NT2/D1 (cell line): Measurements from ENCODE around the gene CEP290.
"Not testable (repeated sequence)": the region's sequence is repeated elsewhere in the genome, so short reads cannot be mapped to it uniquely, and the experiment has no call there.

Source experiments
- DNase-seq: peaks from one replicate; pipeline ENCODE4 v3.0.0-alpha.2; 2011; ENCODE audit warnings: low read depth, low spot score
- H3K27me3 ChIP-seq: 2 replicates; pipeline ENCODE4 v1.6.0; 2011; ENCODE audit warnings: mild to moderate bottlenecking; ENCODE audit not compliant: insufficient read length, insufficient read depth
- H3K36me3 ChIP-seq: 2 replicates; pipeline ENCODE4 v1.6.1; 2011; ENCODE audit warnings: mild to moderate bottlenecking, low read length, mixed read lengths; ENCODE audit not compliant: insufficient read depth, insufficient read length
- H3K4me1 ChIP-seq: 2 replicates; pipeline ENCODE4 v1.5.1; 2011; ENCODE audit not compliant: insufficient read depth, insufficient read length
- H3K4me3 ChIP-seq: 2 replicates; pipeline ENCODE4 v1.5.1; 2011; ENCODE audit warnings: low read depth; ENCODE audit not compliant: insufficient read length
- H3K9ac ChIP-seq: 2 replicates; pipeline ENCODE4 v1.6.0; 2011; ENCODE audit warnings: low read depth; ENCODE audit not compliant: insufficient read length
- H3K9me3 ChIP-seq: 2 replicates; pipeline ENCODE4 v1.5.1; 2011; ENCODE audit warnings: mild to moderate bottlenecking, low read length; ENCODE audit not compliant: insufficient read depth
- SUZ12 ChIP-seq: IDR thresholded peaks from 2 replicates; pipeline ENCODE4 v1.6.1; 2011; ENCODE audit not compliant: insufficient read length, insufficient read depth; ENCODE audit errors: extremely low read depth
- YY1 ChIP-seq: IDR thresholded peaks from 2 replicates; pipeline ENCODE4 v1.6.1; 2011; ENCODE audit not compliant: insufficient read length, insufficient read depth
- ZNF274 ChIP-seq: IDR thresholded peaks from 2 replicates; pipeline ENCODE4 v1.6.1; 2011; ENCODE audit warnings: mild to moderate bottlenecking, low read depth, low read length

CEP290 gene

GRCh38 chr12:88141425-88141773, 489 bp downstream of the CEP290 start:
- peaks cover 25% of the 10 kb centered on the region for H3K36me3 ChIP-seq
- H3K27me3 ChIP-seq: no peaks in the 10 kb centered on the region
- peak overlapping the region; percentile 82 for H3K9ac ChIP-seq
- H3K4me1 ChIP-seq: no peaks in the 10 kb centered on the region
- no peaks in the 10 kb centered on the region for H3K9me3 ChIP-seq
- peak overlapping the region; percentile 93 for H3K4me3 ChIP-seq
- no peak for DNase-seq
- TF ChIP-seq SUZ12: no peak
- TF ChIP-seq YY1: no peak
- no peak for TF ChIP-seq ZNF274

GRCh38 chr12:88139711-88140110, 2.2 kb downstream of the CEP290 start:
- H3K9me3 ChIP-seq, H3K4me3 ChIP-seq, DNase-seq, H3K27me3 ChIP-seq, H3K4me1 ChIP-seq, H3K9ac ChIP-seq: not testable (repeated sequence)
- H3K36me3 ChIP-seq: peaks cover 29% of the 10 kb centered on the region

- not testable (repeated sequence) for H3K27me3 ChIP-seq, H3K4me1 ChIP-seq, DNase-seq, H3K4me3 ChIP-seq, H3K9ac ChIP-seq, H3K9me3 ChIP-seq
- peaks cover 36% of the 10 kb centered on the region for H3K36me3 ChIP-seq
These were observed 8.7 kb downstream of the CEP290 start for GRCh38 chr12:88133181-88133580.

- Histone ChIP-seq H3K4me3 (no peak overlapping the region), H3K36me3 (peaks cover 38% of the 10 kb centered on the region), H3K27me3 (no peaks in the 10 kb centered on the region), H3K4me1 (no peaks in the 10 kb centered on the region), H3K9ac (no peak overlapping the region), H3K9me3 (no peaks in the 10 kb centered on the region)
- no peak for DNase-seq
- no peak for TF ChIP-seq ZNF274
- no peak for TF ChIP-seq SUZ12
- no peak for TF ChIP-seq YY1
These were observed 9.5 kb downstream of the CEP290 start for GRCh38 chr12:88132392-88132791.

GRCh38 chr12:88127855-88128254, 14.0 kb downstream of the CEP290 start:
- DNase-seq: no peak
- H3K4me3 ChIP-seq: no peak overlapping the region
- no peak for TF ChIP-seq ZNF274
- TF ChIP-seq SUZ12: no peak
- TF ChIP-seq YY1: no peak
- no peak overlapping the region for H3K9ac ChIP-seq
- no peaks in the 10 kb centered on the region for H3K4me1 ChIP-seq
- H3K36me3 ChIP-seq: peaks cover 48% of the 10 kb centered on the region
- no peaks in the 10 kb centered on the region for H3K9me3 ChIP-seq
- no peaks in the 10 kb centered on the region for H3K27me3 ChIP-seq

GRCh38 chr12:88127099-88127498, 14.8 kb downstream of the CEP290 start:
- peaks cover 51% of the 10 kb centered on the region for H3K36me3 ChIP-seq
- DNase-seq: no peak
- H3K4me3 ChIP-seq: no peak overlapping the region
- no peaks in the 10 kb centered on the region for H3K27me3 ChIP-seq
- no peaks in the 10 kb centered on the region for H3K4me1 ChIP-seq
- TF ChIP-seq ZNF274: no peak
- TF ChIP-seq SUZ12: no peak
- no peaks in the 10 kb centered on the region for H3K9me3 ChIP-seq
- no peak overlapping the region for H3K9ac ChIP-seq

GRCh38 chr12:88122666-88123065, 19.2 kb downstream of the CEP290 start:
- no peak for DNase-seq
- H3K36me3 ChIP-seq: peaks cover 64% of the 10 kb centered on the region
- H3K27me3 ChIP-seq: no peaks in the 10 kb centered on the region

GRCh38 chr12:88113871-88114270, 28.0 kb downstream of the CEP290 start:
- peaks cover 69% of the 10 kb centered on the region for H3K36me3 ChIP-seq
- DNase-seq: no peak

More at GRCh38 chr12:88122666-88123065, 19.2 kb downstream of the CEP290 start:
- Histone ChIP-seq H3K4me3 (no peak overlapping the region), H3K9ac (no peak overlapping the region), H3K4me1 (no peaks in the 10 kb centered on the region), H3K9me3 (no peaks in the 10 kb centered on the region)
- TF ChIP-seq ZNF274 (no peak), SUZ12 (no peak), YY1 (no peak)

More at GRCh38 chr12:88113871-88114270, 28.0 kb downstream of the CEP290 start:
- TF ChIP-seq SUZ12 (no peak), ZNF274 (no peak), YY1 (no peak)
- H3K4me3 ChIP-seq: no peak overlapping the region
- no peaks in the 10 kb centered on the region for H3K4me1 ChIP-seq
- H3K9ac ChIP-seq: no peak overlapping the region
- H3K27me3 ChIP-seq: no peaks in the 10 kb centered on the region
- no peaks in the 10 kb centered on the region for H3K9me3 ChIP-seq
